ENCODE measurements around the gene EDIL3. TPM values are rescaled to one million over a fixed set of nuclear protein-coding genes. Genes with fewer than 3 reads are reported as not detected.

The EDIL3 gene
- total RNA-seq, 1 experiment from 2014 or later, result 0.32 TPM

DNA sequence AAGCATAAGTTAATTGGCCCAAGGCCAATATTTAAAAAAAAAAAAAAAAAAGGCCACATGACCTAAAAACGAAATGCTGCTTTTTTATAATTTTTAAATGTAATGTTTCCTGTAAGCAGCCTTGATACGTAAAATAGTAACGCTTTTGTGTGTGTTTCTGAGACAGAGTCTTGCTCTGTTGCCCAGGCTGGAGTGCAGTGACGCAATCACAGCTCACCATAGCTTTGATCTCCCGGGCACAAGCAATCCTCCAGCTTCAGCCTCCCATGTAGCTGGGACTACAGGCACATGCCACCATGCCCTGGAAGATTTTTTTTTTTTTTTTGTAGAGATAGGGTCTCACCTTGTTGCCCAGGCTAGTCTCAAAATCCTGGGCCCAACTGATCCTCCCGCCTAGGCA, 179.9 kb downstream of the EDIL3 start:
- no TSS peak for BruUV-seq (replicated peaks)
- CTCF ChIA-PET, result no interaction called here
- H3K9me2 ChIP-seq (ENCODE audit: insufficient read depth), result no peaks in the 10 kb centered on the region

More for the DNA sequence above, 179.9 kb downstream of the EDIL3 start:
- Histone ChIP-seq H3K27ac (ENCODE audit: low read depth, low read length) (no peak overlapping the region), H3K9ac (ENCODE audit: low read length) (no peak overlapping the region), H3K9me3 (ENCODE audit: control insufficient read depth in 1 of 2, insufficient read depth in 1 of 2, low read depth in 1 of 2, low read length in 2 of 2) (no peaks in the 10 kb centered on the region), H3K4me1 (ENCODE audit: control insufficient read depth in 1 of 2, insufficient read depth in 2 of 2, low read length in 2 of 2) (no peaks in the 10 kb centered on the region), H2AFZ (ENCODE audit: low read depth, low read length, poor library complexity, severe bottlenecking) (no peak overlapping the region), H3K4me3 (replicated peaks in 1 of 2; ENCODE audit: low read depth in 1 of 2, low read length in 2 of 2) (no peak overlapping the region), H3K36me3 (ENCODE audit: control insufficient read depth in 1 of 2, insufficient read depth in 2 of 2, low read length in 2 of 2) (no peaks in the 10 kb centered on the region), H3K79me2 (ENCODE audit: insufficient read depth, low read length) (no peaks in the 10 kb centered on the region), H3K4me2 (ENCODE audit: low read length) (no peak overlapping the region), H4K20me1 (ENCODE audit: insufficient read depth) (no peaks in the 10 kb centered on the region), H3K27me3 (ENCODE audit: insufficient read depth, low read length) (no peaks in the 10 kb centered on the region)
- DNase-seq (ENCODE audit: low read depth, low spot score) (no peak), ATAC-seq (no peak)
- RAD21 ChIA-PET (ENCODE audit: low non-redundant PET in 1 of 2, low total read pairs in 2 of 2, uncharacterized antibody in 2 of 2, unreplicated experiment in 2 of 2), result no interaction called here
- POLR2A ChIA-PET, result no interaction called here
- TF ChIP-seq SRF (IDR thresholded peaks at IDR 0.05; ENCODE audit: low read depth) (no peak), CBX3 (IDR thresholded peaks at IDR 0.05; ENCODE audit: low read depth) (no peak), EGR1 (IDR thresholded peaks at IDR 0.05; ENCODE audit: low read depth) (no peak), EZH2 (IDR thresholded peaks at IDR 0.05) (no peak), YY1 (IDR thresholded peaks at IDR 0.05; ENCODE audit: extremely low read depth, insufficient replicate concordance, low read depth, low read length) (no peak), JUND (IDR thresholded peaks at IDR 0.05) (no peak), TCF7L2 (IDR thresholded peaks at IDR 0.05; ENCODE audit: borderline replicate concordance, extremely low read depth, insufficient read depth, insufficient read length) (no peak), RAD21 (IDR thresholded peaks at IDR 0.05; ENCODE audit: low read depth) (no peak), ELF1 (IDR thresholded peaks at IDR 0.05; ENCODE audit: borderline replicate concordance, low read depth) (no peak), ZNF274 (IDR thresholded peaks at IDR 0.05; ENCODE audit: low read depth, low read length) (no peak), SP1 (IDR thresholded peaks at IDR 0.05; ENCODE audit: low read depth) (no peak), ZFX (IDR thresholded peaks at IDR 0.05) (no peak), EZH2phosphoT487 (IDR thresholded peaks at IDR 0.05; ENCODE audit: borderline replicate concordance) (no peak)
- TF ChIP-seq, protein P1, sequence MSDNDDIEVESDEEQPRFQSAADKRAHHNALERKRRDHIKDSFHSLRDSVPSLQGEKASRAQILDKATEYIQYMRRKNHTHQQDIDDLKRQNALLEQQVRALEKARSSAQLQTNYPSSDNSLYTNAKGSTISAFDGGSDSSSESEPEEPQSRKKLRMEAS (IDR thresholded peaks at IDR 0.05), result no peak
- TF ChIP-seq, protein P2, sequence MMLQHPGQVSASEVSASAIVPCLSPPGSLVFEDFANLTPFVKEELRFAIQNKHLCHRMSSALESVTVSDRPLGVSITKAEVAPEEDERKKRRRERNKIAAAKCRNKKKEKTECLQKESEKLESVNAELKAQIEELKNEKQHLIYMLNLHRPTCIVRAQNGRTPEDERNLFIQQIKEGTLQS (IDR thresholded peaks at IDR 0.05), result no peak
- TF ChIP-seq, protein P3, sequence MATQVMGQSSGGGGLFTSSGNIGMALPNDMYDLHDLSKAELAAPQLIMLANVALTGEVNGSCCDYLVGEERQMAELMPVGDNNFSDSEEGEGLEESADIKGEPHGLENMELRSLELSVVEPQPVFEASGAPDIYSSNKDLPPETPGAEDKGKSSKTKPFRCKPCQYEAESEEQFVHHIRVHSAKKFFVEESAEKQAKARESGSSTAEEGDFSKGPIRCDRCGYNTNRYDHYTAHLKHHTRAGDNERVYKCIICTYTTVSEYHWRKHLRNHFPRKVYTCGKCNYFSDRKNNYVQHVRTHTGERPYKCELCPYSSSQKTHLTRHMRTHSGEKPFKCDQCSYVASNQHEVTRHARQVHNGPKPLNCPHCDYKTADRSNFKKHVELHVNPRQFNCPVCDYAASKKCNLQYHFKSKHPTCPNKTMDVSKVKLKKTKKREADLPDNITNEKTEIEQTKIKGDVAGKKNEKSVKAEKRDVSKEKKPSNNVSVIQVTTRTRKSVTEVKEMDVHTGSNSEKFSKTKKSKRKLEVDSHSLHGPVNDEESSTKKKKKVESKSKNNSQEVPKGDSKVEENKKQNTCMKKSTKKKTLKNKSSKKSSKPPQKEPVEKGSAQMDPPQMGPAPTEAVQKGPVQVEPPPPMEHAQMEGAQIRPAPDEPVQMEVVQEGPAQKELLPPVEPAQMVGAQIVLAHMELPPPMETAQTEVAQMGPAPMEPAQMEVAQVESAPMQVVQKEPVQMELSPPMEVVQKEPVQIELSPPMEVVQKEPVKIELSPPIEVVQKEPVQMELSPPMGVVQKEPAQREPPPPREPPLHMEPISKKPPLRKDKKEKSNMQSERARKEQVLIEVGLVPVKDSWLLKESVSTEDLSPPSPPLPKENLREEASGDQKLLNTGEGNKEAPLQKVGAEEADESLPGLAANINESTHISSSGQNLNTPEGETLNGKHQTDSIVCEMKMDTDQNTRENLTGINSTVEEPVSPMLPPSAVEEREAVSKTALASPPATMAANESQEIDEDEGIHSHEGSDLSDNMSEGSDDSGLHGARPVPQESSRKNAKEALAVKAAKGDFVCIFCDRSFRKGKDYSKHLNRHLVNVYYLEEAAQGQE (IDR thresholded peaks at IDR 0.05; ENCODE audit: low read depth), result no peak
- TF ChIP-seq, protein P4, sequence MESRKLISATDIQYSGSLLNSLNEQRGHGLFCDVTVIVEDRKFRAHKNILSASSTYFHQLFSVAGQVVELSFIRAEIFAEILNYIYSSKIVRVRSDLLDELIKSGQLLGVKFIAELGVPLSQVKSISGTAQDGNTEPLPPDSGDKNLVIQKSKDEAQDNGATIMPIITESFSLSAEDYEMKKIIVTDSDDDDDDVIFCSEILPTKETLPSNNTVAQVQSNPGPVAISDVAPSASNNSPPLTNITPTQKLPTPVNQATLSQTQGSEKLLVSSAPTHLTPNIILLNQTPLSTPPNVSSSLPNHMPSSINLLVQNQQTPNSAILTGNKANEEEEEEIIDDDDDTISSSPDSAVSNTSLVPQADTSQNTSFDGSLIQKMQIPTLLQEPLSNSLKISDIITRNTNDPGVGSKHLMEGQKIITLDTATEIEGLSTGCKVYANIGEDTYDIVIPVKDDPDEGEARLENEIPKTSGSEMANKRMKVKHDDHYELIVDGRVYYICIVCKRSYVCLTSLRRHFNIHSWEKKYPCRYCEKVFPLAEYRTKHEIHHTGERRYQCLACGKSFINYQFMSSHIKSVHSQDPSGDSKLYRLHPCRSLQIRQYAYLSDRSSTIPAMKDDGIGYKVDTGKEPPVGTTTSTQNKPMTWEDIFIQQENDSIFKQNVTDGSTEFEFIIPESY (IDR thresholded peaks at IDR 0.05; ENCODE audit: extremely low read depth, insufficient replicate concordance, low read length), result no peak
- TF ChIP-seq, protein P5, sequence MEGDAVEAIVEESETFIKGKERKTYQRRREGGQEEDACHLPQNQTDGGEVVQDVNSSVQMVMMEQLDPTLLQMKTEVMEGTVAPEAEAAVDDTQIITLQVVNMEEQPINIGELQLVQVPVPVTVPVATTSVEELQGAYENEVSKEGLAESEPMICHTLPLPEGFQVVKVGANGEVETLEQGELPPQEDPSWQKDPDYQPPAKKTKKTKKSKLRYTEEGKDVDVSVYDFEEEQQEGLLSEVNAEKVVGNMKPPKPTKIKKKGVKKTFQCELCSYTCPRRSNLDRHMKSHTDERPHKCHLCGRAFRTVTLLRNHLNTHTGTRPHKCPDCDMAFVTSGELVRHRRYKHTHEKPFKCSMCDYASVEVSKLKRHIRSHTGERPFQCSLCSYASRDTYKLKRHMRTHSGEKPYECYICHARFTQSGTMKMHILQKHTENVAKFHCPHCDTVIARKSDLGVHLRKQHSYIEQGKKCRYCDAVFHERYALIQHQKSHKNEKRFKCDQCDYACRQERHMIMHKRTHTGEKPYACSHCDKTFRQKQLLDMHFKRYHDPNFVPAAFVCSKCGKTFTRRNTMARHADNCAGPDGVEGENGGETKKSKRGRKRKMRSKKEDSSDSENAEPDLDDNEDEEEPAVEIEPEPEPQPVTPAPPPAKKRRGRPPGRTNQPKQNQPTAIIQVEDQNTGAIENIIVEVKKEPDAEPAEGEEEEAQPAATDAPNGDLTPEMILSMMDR (IDR thresholded peaks at IDR 0.05 in 2 of 3, conservative IDR thresholded peaks at IDR 0.05 in 1 of 3; ENCODE audit: borderline replicate concordance in 1 of 3, insufficient read depth in 1 of 3, low read depth in 2 of 3, low read length in 2 of 3), result no peak
- intact Hi-C loops (cut with micrococcal nuclease), result no loop called here

Measured in HCT116 (cell line).